Duodenal mucosa (tissue), 2 donors: ENCODE results near the gene ISL1.

Source experiments
- H3K27ac ChIP-seq: one replicate; pipeline ENCODE4 v1.7.0; 2013; ENCODE audit warnings: low read depth, low read length
- H3K27me3 ChIP-seq, 2 donors: one replicate each; pipeline ENCODE4 v1.7.0; 2013; ENCODE audit warnings: low read length in 2 of 2, control low read depth in 1 of 2; ENCODE audit not compliant: insufficient read depth in 2 of 2, control insufficient read depth in 1 of 2
- H3K36me3 ChIP-seq, 2 donors: one replicate each; pipeline ENCODE4 v1.7.0; 2013; ENCODE audit warnings: low read length in 2 of 2, control low read depth in 1 of 2; ENCODE audit not compliant: insufficient read depth in 2 of 2, control insufficient read depth in 1 of 2
- H3K4me1 ChIP-seq, 2 donors: one replicate each; pipeline ENCODE4 v1.7.0; 2013; ENCODE audit warnings: low read length in 2 of 2, control low read depth in 1 of 2; ENCODE audit not compliant: insufficient read depth in 2 of 2, control insufficient read depth in 1 of 2
- H3K4me3 ChIP-seq, 2 donors: one replicate each; pipeline ENCODE4 v1.7.0; 2013; ENCODE audit warnings: low read length in 2 of 2, low read depth in 1 of 2
- H3K9ac ChIP-seq, 2 donors: one replicate each; pipeline ENCODE4 v1.7.0; 2013; ENCODE audit warnings: low read length in 2 of 2, low read depth in 1 of 2
- H3K9me3 ChIP-seq, 2 donors: one replicate each; pipeline ENCODE4 v1.7.0; 2013; ENCODE audit warnings: low read length in 2 of 2, control low read depth in 1 of 2; ENCODE audit not compliant: control insufficient read depth in 1 of 2

The ISL1 gene

DNA sequence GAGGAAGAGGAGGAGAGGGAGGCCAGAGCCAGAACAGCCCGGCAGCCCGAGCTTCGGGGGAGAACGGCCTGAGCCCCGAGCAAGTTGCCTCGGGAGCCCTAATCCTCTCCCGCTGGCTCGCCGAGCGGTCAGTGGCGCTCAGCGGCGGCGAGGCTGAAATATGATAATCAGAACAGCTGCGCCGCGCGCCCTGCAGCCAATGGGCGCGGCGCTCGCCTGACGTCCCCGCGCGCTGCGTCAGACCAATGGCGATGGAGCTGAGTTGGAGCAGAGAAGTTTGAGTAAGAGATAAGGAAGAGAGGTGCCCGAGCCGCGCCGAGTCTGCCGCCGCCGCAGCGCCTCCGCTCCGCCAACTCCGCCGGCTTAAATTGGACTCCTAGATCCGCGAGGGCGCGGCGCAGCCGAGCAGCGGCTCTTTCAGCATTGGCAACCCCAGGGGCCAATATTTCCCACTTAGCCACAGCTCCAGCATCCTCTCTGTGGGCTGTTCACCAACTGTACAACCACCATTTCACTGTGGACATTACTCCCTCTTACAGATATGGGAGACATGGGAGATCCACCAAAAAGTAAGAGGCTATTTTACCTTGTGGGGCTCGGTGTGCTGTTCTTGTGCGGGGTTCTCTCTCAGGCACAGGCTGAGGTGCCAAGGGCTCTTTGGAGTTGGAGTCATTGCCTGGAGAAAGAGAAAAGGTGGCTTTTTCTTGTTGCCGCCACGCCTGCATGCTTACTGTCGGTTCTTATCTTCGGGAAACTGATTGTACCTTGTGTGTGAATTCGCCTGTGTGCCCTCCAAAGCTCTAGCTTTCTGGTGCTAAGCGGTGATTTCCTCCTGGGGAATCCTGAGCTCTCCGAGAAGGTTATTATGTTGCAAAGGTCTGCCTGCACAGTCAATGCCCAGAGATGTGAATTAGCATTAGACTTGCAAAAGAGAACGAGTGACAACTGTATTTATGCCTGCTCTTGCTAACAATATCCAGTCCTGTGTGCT lies at the start of gene ISL1:
Gene ISL1 (plus strand): TSS at position 318 of the 991 bp plus-strand sequence. CDS start 224 bp downstream, at position 542.
- H3K4me3 ChIP-seq: peak within 1 kb of the TSS; percentile 53 to 67
- peaks cover 13 to 15% of the 10 kb centered on the region in 2 donors for H3K4me1 ChIP-seq
- no peaks in the 10 kb centered on the region for H3K36me3 ChIP-seq
- H3K27me3 ChIP-seq: peaks cover 85 to 87% of the 10 kb centered on the region in 2 donors
- H3K9ac ChIP-seq: peak within 1 kb of the TSS; percentile 21 to 42
- peak within 1 kb of the TSS; percentile 22 for H3K27ac ChIP-seq
- H3K9me3 ChIP-seq: no peaks in the 10 kb centered on the region

DNA sequence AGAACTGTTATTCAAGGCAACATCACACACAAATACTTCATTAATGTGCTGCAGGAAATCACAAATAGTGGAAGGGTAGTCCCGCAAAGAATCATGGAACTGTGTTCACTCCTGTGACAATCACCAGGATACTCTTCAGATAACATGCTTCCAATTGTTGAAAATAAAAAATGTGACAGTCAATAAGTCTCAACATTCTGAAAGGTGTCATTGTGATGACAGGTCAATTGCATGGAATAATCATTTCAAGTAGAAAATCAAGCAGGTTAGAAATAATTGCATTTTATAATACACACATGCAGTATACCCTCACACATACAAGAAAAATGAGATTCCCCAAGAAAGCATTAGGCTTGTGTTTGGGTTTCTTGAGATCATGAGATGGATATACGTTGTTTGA lies 46.4 kb upstream of the ISL1 start:
- Histone ChIP-seq H3K27ac (no peak overlapping the region), H3K4me3 (no peak overlapping the region), H3K27me3 (no peaks in the 10 kb centered on the region), H3K9ac (no peak overlapping the region), H3K9me3 (no peaks in the 10 kb centered on the region), H3K4me1 (no peaks in the 10 kb centered on the region), H3K36me3 (no peaks in the 10 kb centered on the region)

DNA sequence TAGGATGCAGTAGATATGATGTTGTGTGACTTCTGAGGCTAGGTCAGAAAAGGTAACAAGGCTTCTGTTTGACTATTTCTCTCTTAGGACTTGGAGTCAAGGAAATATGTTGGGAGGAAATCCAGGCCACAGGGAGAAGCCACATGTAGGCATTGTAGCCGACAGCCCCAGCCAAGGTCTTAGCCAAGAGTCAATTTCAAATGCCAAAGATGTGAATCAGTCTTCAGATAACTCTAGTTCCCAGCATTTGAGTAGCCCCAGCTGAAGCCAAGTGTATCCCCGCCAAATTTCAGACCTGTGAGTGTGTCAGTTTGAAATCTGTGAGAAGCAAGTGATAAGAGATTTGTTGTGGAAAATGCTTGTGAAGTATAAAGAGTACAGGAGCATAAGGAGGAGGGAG lies 38.1 kb upstream of the ISL1 start:
- no peaks in the 10 kb centered on the region for H3K27me3 ChIP-seq
- H3K9me3 ChIP-seq: no peaks in the 10 kb centered on the region
- H3K27ac ChIP-seq: no peak overlapping the region
- H3K36me3 ChIP-seq: no peaks in the 10 kb centered on the region
- no peak overlapping the region for H3K4me3 ChIP-seq
- no peak overlapping the region for H3K9ac ChIP-seq
- H3K4me1 ChIP-seq: no peaks in the 10 kb centered on the region

DNA sequence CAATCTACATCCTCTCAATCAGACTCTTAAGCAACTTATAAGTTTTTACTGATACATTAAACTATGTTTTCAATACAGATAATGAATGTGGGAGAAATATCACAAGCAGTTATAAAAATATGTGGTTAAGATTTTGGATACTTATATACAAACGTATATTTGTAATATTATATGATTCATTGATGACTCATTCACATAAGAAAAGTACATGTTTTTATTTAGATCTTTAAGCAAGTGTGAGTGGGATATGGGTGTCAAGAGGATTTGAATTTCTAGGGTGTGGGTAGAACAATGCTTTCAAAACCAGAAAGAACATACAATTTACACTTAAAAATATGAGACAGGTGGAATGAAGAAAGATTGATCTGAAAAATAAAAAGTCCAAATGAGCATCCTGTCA lies 36.1 kb upstream of the ISL1 start:
- H3K9me3 ChIP-seq: no peaks in the 10 kb centered on the region
- H3K9ac ChIP-seq: no peak overlapping the region
- no peaks in the 10 kb centered on the region for H3K36me3 ChIP-seq
- H3K4me3 ChIP-seq: no peak overlapping the region
- no peaks in the 10 kb centered on the region for H3K4me1 ChIP-seq
- no peak overlapping the region for H3K27ac ChIP-seq
- no peaks in the 10 kb centered on the region for H3K27me3 ChIP-seq

DNA sequence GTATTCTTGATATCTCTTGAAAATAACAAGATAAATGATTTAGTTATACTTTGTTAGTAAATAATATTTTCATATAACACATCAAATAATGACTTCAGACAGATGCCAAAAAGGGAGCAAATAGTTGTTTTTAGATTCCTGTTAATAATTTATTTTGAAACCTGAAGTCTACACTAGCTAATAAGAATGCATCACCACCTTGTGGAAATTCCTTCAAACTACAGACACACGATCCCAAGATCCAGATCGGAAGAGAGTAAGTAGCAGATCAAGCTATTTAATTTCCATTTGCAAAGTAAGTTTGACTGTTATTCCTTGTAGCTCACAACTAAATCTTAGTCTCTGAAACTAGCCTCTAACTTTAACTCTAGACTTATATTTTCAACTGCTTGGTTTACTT lies 35.5 kb upstream of the ISL1 start:
- H3K4me1 ChIP-seq: no peaks in the 10 kb centered on the region
- no peaks in the 10 kb centered on the region for H3K36me3 ChIP-seq
- no peaks in the 10 kb centered on the region for H3K9me3 ChIP-seq
- no peaks in the 10 kb centered on the region for H3K27me3 ChIP-seq
- no peak overlapping the region for H3K9ac ChIP-seq
- no peak overlapping the region for H3K27ac ChIP-seq
- H3K4me3 ChIP-seq: no peak overlapping the region

DNA sequence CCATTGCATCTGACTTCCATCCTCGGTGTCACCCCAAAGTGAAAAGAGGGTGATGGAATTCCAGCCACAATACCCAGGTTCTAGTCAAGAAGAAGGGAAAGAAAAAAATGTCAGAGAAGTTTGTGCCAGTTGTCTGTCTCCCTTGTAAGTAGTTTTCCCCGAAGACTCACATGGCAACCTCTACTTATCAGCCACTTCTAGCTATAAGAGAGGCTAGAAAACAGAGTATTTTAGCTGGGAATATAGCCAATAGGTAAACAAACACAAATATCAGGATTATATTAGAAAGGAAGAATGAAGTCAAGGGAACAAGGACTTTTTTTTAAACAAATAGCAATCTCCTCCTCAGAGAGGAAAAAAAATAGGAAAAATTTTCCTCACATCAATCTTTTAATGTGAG lies 12.2 kb upstream of the ISL1 start:
- Histone ChIP-seq H3K9me3 (no peaks in the 10 kb centered on the region), H3K27ac (no peak overlapping the region), H3K9ac (no peak overlapping the region), H3K36me3 (no peaks in the 10 kb centered on the region), H3K27me3 (peaks cover 0 to 6% of the 10 kb centered on the region in 2 donors), H3K4me3 (no peak overlapping the region), H3K4me1 (no peaks in the 10 kb centered on the region)

DNA sequence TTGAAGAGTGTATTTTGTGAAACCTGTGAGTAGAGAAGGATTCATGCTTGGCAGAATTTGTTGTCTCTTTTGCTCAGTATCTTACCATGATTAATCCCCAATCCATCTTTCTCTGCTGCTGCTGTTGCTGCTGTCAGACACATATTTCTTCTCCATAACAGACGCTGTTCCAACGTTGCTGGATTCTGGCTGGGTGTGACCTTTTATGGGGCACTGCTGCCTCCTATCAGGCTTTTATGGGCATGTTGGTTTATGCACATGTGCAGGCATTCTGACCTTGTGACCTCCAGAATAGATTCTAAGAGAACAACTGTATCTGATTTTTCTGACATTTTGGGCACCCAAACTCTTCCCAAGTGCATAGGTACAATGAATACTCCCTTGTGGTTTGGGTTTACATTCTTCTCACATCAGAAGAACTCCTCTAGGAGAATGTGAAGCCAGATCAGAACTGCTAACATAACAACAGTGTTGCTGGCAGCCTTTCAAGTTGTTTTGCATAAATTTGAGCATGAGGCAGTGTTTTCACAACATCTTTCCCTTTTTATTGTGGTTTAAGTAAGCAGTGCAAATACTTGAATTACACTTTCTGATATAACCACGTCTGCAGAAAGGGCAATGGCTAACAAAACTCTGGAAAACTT lies 9.2 kb upstream of the ISL1 start:
- Histone ChIP-seq H3K4me1 (peaks cover 7 to 8% of the 10 kb centered on the region in 2 donors), H3K9me3 (no peaks in the 10 kb centered on the region), H3K36me3 (no peaks in the 10 kb centered on the region), H3K9ac (no peak overlapping the region), H3K27me3 (peaks cover 25 to 32% of the 10 kb centered on the region in 2 donors), H3K27ac (no peak overlapping the region), H3K4me3 (no peak overlapping the region)

DNA sequence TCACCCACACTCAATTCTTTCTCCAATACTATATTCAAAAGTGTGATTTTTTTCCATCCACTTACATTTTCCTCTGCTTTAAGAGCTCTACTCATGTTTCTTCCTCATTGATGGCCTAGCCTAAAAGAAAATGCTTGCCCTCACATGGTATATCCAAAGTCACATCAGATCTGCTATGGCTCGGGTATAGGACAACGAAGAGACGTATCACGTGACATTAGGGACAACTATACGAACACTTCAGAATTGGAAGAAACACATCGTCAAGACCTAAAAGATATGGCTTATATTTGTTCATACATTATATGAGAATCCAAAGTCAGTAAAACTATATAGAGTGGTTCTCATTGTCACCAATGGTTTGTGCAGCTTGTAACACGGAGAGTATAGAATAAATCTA lies 8.2 kb upstream of the ISL1 start:
- H3K27ac ChIP-seq: no peak overlapping the region
- no peak overlapping the region for H3K9ac ChIP-seq
- H3K4me3 ChIP-seq: no peak overlapping the region

DNA sequence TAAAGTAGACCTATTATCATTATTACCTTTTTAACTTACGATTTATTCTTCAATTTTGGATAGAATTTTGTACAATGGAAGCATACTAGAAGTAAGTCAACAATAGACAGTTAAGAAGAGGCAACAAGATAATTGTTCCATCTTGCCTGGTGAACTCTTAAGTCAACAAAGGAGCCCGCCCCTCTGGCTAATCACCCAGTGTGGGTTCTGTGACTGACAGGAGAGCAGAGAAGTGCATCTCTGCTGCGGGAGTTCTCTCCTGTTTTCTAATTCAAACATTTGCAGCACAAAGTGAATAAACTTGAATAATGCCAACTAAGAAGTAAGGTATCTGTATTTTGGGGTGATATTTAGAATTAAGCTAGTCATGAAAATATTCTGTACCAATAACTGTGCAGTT lies 6.7 kb upstream of the ISL1 start:
- H3K27ac ChIP-seq: no peak overlapping the region
- H3K9ac ChIP-seq: no peak overlapping the region
- no peak overlapping the region for H3K4me3 ChIP-seq
- peaks cover 45 to 55% of the 10 kb centered on the region in 2 donors for H3K27me3 ChIP-seq
- H3K4me1 ChIP-seq: peaks cover 11 to 13% of the 10 kb centered on the region in 2 donors
- no peaks in the 10 kb centered on the region for H3K9me3 ChIP-seq
- H3K36me3 ChIP-seq: no peaks in the 10 kb centered on the region

More for the DNA sequence above, 8.2 kb upstream of the ISL1 start:
- Histone ChIP-seq H3K36me3 (no peaks in the 10 kb centered on the region), H3K27me3 (peaks cover 35 to 43% of the 10 kb centered on the region in 2 donors), H3K9me3 (no peaks in the 10 kb centered on the region), H3K4me1 (peaks cover 11 to 13% of the 10 kb centered on the region in 2 donors)
